Psoas muscle (tissue), 8 donors: ENCODE data around the gene PARS2. TPM values are rescaled to one million over a fixed set of nuclear protein-coding genes. Genes with fewer than 3 reads are reported as not detected.
A peak's percentile ranks its signal among the peaks of the same experiment; 100 is the strongest.

Experiments used
- ATAC-seq, 4 donors: fragments of 200-7000 bp; cut with Tn5 transposase; one replicate each; pipeline ENCODE4 v1.9.1; 2020; ENCODE audit warnings: moderate library complexity in 3 of 4, mild to moderate bottlenecking in 2 of 4
- DNase-seq, 2 donors: peaks; one replicate each; pipeline ENCODE4 v3.0.0-alpha.2; 2020
- H3K27ac ChIP-seq: fragments of 200-600 bp; one replicate; pipeline ENCODE4 v1.8.0; 2022
- H3K27me3 ChIP-seq, 3 donors: fragments of 200-600 bp in 1 of 3; one replicate each; pipeline versions ENCODE4 v1.6.1 to v1.8.0; 2013 to 2022; ENCODE audit warnings: low read length in 2 of 3, mild to moderate bottlenecking in 2 of 3, moderate library complexity in 1 of 3; ENCODE audit not compliant: insufficient read depth in 3 of 3
- H3K36me3 ChIP-seq, 2 donors: fragments of 200-600 bp in 1 of 2; one replicate each; pipeline versions ENCODE4 v1.6.1 to v1.8.0; 2013 to 2022; ENCODE audit warnings: low read depth in 1 of 2, mild to moderate bottlenecking in 1 of 2, moderate library complexity in 1 of 2; ENCODE audit not compliant: insufficient read depth in 1 of 2
- H3K4me1 ChIP-seq: fragments of 200-600 bp; one replicate; pipeline ENCODE4 v1.8.0; 2022
- H3K4me3 ChIP-seq: fragments of 200-600 bp; one replicate; pipeline ENCODE4 v1.8.0; 2022; ENCODE audit warnings: mild to moderate bottlenecking
- H3K9me3 ChIP-seq: fragments of 200-600 bp; one replicate; pipeline ENCODE4 v1.8.0; 2022
- WGBS, 3 donors: extraction: QIAGEN DNeasy Blood & Tissue Kit; methylation state at CpG; one replicate each; pipeline versions ENCODE4 v1.1.6 to v1.1.7; 2013; 5-methylcytosine and 5-hydroxymethylcytosine counted together
- intact Hi-C, 2 donors: fragments of 100-400 bp; cut with DNase I; formaldehyde crosslinking; loops; one replicate each; pipeline versions ENCODE4 v1.11.0 to v1.14.2; 2022
- polyA plus RNA-seq, 3 donors: library from polyadenylated mRNA; stranded (reverse); fragments of 200-250 nt; gene quantifications; one replicate each; pipeline ENCODE4 v1.2.3, GENCODE V29; 2013
- total RNA-seq, 4 donors: library from RNA; stranded (reverse); fragmentation: NEBNext Ultra II Directional in 2 of 4; extraction: Animal tissue kit (Norgen Biotek cat#: 25700) in 2 of 4; gene quantifications; one replicate each; pipeline versions ENCODE4 v1.2.1 to v1.2.4, GENCODE V29; 2021 to 2023
- TF ChIP-seq, protein P1 (sequence below): fragments of 200-600 bp; IDR thresholded peaks from one replicate; pipeline ENCODE4 v1.8.0; 2022; ENCODE audit warnings: antibody characterized with exemption
- donor health status: healthy with polysubstance abuse.
- donor health status: DM: no; HTN: no; CAD: no; lungs with moderate emphysema.
- donor health status: Bipolar disorder and iron deficiency.
- donor health status: healthy.
- donor health status: DM: yes; HTN: yes; CAD: no.
- donor health status: DM: no; HTN: no; CAD: no.
- donor health status: DM: no; HTN: no; CAD: no.
- donor health status: DM: yes; HTN: yes; CAD: no.

PARS2 gene
- total and polyA plus RNA-seq, 7 donors, result 2.4 to 5.6 (median 3.5) TPM

DNA sequence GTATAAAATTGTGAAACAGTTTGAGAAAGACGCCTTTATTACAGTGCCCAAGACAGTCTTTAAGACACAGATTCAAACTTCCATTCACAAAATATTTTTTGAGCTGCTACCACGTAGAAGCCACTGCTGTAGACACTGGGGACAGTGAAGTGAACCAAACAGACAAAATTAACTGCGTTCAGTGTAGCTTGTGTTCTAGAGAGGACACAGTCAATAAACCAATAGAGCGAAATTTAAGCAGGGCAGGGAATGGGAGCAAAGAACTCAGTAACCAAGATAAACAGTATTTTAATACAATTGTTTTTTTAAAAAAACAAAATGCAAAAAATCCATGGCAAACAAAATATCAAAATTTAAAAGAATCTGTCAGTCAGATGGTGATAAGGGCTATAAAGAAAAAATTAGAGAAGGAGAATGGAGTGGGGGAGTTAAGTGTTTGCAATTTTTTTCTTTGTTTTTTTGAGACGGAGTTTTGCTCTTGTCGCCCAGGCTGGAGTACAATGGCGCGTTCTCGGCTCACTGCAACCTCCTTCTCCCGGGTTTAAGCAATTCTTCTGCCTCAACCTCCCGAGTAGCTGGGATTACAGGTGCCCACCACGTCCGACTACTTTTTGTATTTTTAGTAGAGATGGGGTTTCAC lies 719 bp upstream of the PARS2 start:
- Histone ChIP-seq H3K9me3 (no peaks in the 10 kb centered on the region), H3K27ac (peak overlapping the region; percentile 82), H3K4me1 (peaks cover 6% of the 10 kb centered on the region), H3K36me3 (no peaks in the 10 kb centered on the region), H3K4me3 (peak overlapping the region; percentile 91), H3K27me3 (no peaks in the 10 kb centered on the region)
- TF ChIP-seq, protein P1, sequence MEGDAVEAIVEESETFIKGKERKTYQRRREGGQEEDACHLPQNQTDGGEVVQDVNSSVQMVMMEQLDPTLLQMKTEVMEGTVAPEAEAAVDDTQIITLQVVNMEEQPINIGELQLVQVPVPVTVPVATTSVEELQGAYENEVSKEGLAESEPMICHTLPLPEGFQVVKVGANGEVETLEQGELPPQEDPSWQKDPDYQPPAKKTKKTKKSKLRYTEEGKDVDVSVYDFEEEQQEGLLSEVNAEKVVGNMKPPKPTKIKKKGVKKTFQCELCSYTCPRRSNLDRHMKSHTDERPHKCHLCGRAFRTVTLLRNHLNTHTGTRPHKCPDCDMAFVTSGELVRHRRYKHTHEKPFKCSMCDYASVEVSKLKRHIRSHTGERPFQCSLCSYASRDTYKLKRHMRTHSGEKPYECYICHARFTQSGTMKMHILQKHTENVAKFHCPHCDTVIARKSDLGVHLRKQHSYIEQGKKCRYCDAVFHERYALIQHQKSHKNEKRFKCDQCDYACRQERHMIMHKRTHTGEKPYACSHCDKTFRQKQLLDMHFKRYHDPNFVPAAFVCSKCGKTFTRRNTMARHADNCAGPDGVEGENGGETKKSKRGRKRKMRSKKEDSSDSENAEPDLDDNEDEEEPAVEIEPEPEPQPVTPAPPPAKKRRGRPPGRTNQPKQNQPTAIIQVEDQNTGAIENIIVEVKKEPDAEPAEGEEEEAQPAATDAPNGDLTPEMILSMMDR, result no peak
- WGBS, 3 donors, result 56 to 65% (median 61%) methylated on average over 13 of the region's 13 CpGs
- peak; percentile 6 to 42 (median 11) for ATAC-seq
- no peak for DNase-seq
- intact Hi-C loops, result loop anchor here (5.0 kb wide), 1 partner anchor 48 kb away; the partner anchor contains the start of gene TTC4 (in 2 of the 2)

DNA sequence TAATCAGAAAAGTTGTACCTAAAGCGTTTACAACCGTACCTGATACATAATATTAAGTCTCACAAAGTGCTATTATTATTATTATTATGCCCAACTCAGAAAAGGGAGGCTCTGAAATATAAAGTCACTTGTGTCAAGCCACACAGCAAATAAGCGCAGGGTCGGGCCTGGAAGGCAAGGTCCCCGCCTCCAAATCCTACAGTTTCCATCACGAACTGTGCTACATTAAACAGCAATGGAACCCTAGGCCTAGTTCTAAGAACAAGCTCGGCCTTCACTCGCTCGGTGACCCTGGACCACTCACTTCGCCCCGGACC lies 549 bp downstream of the PARS2 start:
- DNase-seq, result no peak
- H3K27ac ChIP-seq, result peak overlapping the region; percentile 82
- ATAC-seq, result peak in 1 of 4 donors; percentile 0
- intact Hi-C loops, result loop anchor here (5.0 kb wide), 1 partner anchor 46 kb away; the partner anchor contains the start of gene TTC4 (in 2 of the 2)
- H3K27me3 ChIP-seq, result no peaks in the 10 kb centered on the region
- peaks cover 6% of the 10 kb centered on the region for H3K4me1 ChIP-seq
- 1% methylated on average over 11 of the region's 11 CpGs for WGBS, 3 donors
- peaks cover 2% of the 10 kb centered on the region in 2 donors for H3K36me3 ChIP-seq
- peak overlapping the region; percentile 91 for H3K4me3 ChIP-seq
- H3K9me3 ChIP-seq, result no peaks in the 10 kb centered on the region
- TF ChIP-seq, protein P1, result no peak

DNA sequence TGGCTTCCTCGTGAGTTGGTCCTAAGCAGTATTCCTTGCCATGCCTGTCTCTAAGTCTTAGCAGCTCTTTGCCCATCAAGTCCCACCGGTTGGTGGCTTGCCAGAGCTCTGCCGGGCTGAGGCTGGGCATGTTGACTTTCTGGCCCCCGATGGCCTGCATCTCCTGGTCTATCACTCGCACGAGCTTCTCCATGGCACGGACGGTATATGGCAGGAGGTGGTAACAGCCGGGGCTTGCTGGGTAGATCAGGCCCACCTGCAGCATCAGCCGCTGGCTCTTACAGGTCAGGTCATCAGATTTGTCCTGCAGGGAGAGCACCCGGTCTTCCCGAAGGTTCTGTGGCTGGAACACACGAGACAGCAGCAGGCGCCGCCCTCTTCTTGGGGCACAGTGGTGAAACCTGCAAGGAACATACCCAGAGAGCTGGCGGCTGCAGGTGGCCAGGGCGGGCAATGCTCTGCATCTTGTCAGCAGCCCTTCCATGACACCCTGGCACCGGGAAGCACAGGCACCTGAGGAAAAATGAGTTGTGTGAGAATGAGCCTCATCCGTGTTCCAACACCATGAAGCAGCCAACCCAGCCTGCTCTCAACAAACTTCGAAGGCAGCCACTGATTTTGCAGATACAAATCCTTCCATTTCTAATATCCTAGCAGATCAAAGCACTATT lies 5.5 kb downstream of the PARS2 start:
- Histone ChIP-seq H3K27ac (no peak overlapping the region), H3K27me3 (no peaks in the 10 kb centered on the region), H3K36me3 (peaks cover 10 to 28% of the 10 kb centered on the region in 2 donors), H3K9me3 (no peaks in the 10 kb centered on the region), H3K4me3 (no peak overlapping the region), H3K4me1 (peaks cover 11% of the 10 kb centered on the region)
- WGBS, 3 donors, result 89 to 93% (median 91%) methylated on average over 20 of the region's 20 CpGs
- intact Hi-C loops, result no loop called here
- no peak for DNase-seq
- TF ChIP-seq, protein P1, result no peak
- ATAC-seq, result no peak

DNA sequence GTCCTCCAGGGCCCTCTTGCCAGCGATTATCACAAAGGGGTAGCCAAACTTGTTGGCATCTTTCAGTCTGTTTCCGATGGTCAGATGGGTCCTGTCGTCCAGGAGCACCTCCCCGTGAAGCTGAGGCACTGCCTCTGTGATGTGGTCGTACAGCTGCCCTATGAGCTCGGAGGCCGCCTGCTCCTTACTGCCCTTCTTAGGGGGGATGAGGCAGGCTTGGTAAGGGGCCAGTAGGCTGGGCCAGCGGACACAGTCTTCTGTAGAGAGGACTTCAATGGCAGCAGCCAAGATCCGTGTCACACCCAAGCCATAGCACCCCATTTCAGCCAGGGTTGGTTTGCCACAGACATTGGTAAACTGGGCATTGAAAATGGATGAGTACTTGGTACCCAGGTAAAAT lies 6.5 kb downstream of the PARS2 start:
- intact Hi-C loops, result no loop called here
- H3K9me3 ChIP-seq, result no peaks in the 10 kb centered on the region
- H3K4me1 ChIP-seq, result peaks cover 6% of the 10 kb centered on the region
- no peak overlapping the region for H3K4me3 ChIP-seq
- no peaks in the 10 kb centered on the region for H3K27me3 ChIP-seq
- ATAC-seq (no peak), DNase-seq (no peak)
- peaks cover 10 to 28% of the 10 kb centered on the region in 2 donors for H3K36me3 ChIP-seq
- TF ChIP-seq, protein P1, result no peak
- 92 to 94% (median 92%) methylated on average over 9 of the region's 9 CpGs for WGBS, 3 donors
- H3K27ac ChIP-seq, result no peak overlapping the region
